ENCODE data around the gene CACNA1I. TPM values are rescaled to one million over a fixed set of nuclear protein-coding genes. Genes with fewer than 3 reads are reported as not detected.

The CACNA1I gene
- total RNA-seq, 1 donor from 2014 or later, result 0.11 TPM

- Mint-ChIP-seq H3K27me3 (ENCODE audit: insufficient read depth, low read depth) (peaks cover 37% of the 10 kb centered on the region), H3K36me3 (no peaks in the 10 kb centered on the region), H3K4me3 (peak overlapping the region; percentile 70), H3K27ac (no peak overlapping the region), H3K4me1 (peaks cover 18% of the 10 kb centered on the region), H3K9me3 (no peaks in the 10 kb centered on the region)
- H3K9me3 ChIP-seq (ENCODE audit: low read depth), result no peaks in the 10 kb centered on the region
- H3K9ac ChIP-seq, result no peak overlapping the region
- peaks cover 14% of the 10 kb centered on the region for H3K4me1 ChIP-seq
- H3K4me3 ChIP-seq, result peak overlapping the region; percentile 30
- H4K20me1 ChIP-seq (ENCODE audit: low read depth), result peaks cover 18% of the 10 kb centered on the region
- peaks cover 62% of the 10 kb centered on the region for H3K27me3 ChIP-seq
- TF ChIP-seq EZH2phosphoT487 (IDR thresholded peaks at IDR 0.05) (no peak), EZH2 (IDR thresholded peaks at IDR 0.05) (no peak)
- TF ChIP-seq, protein P1, sequence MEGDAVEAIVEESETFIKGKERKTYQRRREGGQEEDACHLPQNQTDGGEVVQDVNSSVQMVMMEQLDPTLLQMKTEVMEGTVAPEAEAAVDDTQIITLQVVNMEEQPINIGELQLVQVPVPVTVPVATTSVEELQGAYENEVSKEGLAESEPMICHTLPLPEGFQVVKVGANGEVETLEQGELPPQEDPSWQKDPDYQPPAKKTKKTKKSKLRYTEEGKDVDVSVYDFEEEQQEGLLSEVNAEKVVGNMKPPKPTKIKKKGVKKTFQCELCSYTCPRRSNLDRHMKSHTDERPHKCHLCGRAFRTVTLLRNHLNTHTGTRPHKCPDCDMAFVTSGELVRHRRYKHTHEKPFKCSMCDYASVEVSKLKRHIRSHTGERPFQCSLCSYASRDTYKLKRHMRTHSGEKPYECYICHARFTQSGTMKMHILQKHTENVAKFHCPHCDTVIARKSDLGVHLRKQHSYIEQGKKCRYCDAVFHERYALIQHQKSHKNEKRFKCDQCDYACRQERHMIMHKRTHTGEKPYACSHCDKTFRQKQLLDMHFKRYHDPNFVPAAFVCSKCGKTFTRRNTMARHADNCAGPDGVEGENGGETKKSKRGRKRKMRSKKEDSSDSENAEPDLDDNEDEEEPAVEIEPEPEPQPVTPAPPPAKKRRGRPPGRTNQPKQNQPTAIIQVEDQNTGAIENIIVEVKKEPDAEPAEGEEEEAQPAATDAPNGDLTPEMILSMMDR (IDR thresholded peaks at IDR 0.05), result no peak
- peaks cover 10% of the 10 kb centered on the region for H3F3A ChIP-seq (ENCODE audit: low read depth)
- no peak overlapping the region for H2AFZ ChIP-seq (replicated peaks)
- no peak overlapping the region for H3K27ac ChIP-seq
- H3K79me2 ChIP-seq (ENCODE audit: low read depth), result no peaks in the 10 kb centered on the region
- peak; percentile 92 for DNase-seq (ENCODE audit: low spot score)
- peak overlapping the region; percentile 69 for H3K4me2 ChIP-seq
- no peaks in the 10 kb centered on the region for H3K36me3 ChIP-seq
These were observed 94.1 kb downstream of the CACNA1I start for GRCh38 chr22:39664485-39665200.

- H3F3A ChIP-seq (ENCODE audit: low read depth), result peaks cover 10% of the 10 kb centered on the region
- H3K4me3 ChIP-seq, result no peak overlapping the region
- Mint-ChIP-seq H3K9me3 (no peaks in the 10 kb centered on the region), H3K4me3 (peak overlapping the region; percentile 68), H3K27ac (no peak overlapping the region), H3K27me3 (ENCODE audit: insufficient read depth, low read depth) (peaks cover 34% of the 10 kb centered on the region), H3K4me1 (peaks cover 18% of the 10 kb centered on the region), H3K36me3 (no peaks in the 10 kb centered on the region)
- no peaks in the 10 kb centered on the region for H3K36me3 ChIP-seq
- peaks cover 18% of the 10 kb centered on the region for H4K20me1 ChIP-seq (ENCODE audit: low read depth)
- no peak overlapping the region for H3K27ac ChIP-seq
- peaks cover 56% of the 10 kb centered on the region for H3K27me3 ChIP-seq
- TF ChIP-seq, protein P1 (IDR thresholded peaks at IDR 0.05), result no peak
- TF ChIP-seq EZH2phosphoT487 (IDR thresholded peaks at IDR 0.05) (no peak), EZH2 (IDR thresholded peaks at IDR 0.05) (no peak)
- peak overlapping the region; percentile 69 for H3K4me2 ChIP-seq
- no peak overlapping the region for H2AFZ ChIP-seq (replicated peaks)
- no peaks in the 10 kb centered on the region for H3K9me3 ChIP-seq (ENCODE audit: low read depth)
- H3K79me2 ChIP-seq (ENCODE audit: low read depth), result no peaks in the 10 kb centered on the region
- no peak overlapping the region for H3K9ac ChIP-seq
- peak; percentile 30 for DNase-seq (ENCODE audit: low spot score)
- peaks cover 14% of the 10 kb centered on the region for H3K4me1 ChIP-seq
These were observed 94.7 kb downstream of the CACNA1I start for GRCh38 chr22:39665229-39665628.

DNA sequence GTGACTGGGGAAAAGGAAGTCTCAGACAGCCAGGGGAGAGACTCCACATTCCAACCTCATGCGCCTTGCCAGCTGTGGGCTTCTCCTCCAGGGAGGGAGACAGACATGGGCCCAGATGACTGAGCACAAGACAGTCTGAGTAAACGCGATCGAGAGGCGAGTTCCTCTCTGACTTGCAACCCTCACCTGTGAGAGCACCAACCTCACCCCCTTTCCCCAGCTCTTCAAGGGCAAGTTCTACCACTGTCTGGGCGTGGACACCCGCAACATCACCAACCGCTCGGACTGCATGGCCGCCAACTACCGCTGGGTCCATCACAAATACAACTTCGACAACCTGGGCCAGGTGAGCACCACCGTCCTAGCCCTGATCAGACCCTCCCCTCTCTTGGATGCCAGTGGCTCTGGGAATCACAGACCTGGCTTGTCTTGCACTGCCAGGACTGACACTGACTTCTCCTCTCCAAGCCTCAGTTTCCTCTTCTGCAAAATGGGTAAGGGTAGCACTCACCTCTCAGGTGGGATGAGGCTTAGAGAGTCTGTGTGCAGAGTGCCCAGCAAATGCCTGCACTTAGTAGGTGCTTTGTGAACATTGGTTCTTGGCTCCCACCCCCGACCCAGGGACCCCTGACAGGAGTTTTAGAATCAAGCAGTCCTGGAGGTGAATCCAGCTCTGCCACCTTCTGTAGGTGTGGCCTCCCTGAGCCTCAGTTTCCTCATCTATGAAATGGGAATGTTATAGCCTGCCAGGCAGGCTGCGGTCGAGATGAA lies 95.3 kb downstream of the CACNA1I start:
- peaks cover 10% of the 10 kb centered on the region for H3F3A ChIP-seq (ENCODE audit: low read depth)
- no peak overlapping the region for H3K4me3 ChIP-seq
- no peak for TF ChIP-seq EZH2phosphoT487 (IDR thresholded peaks at IDR 0.05)
- TF ChIP-seq, protein P1 (IDR thresholded peaks at IDR 0.05), result no peak
- TF ChIP-seq EZH2 (IDR thresholded peaks at IDR 0.05), result no peak
- no peak overlapping the region for H3K27ac ChIP-seq
- no peaks in the 10 kb centered on the region for H3K36me3 ChIP-seq
- peaks cover 4% of the 10 kb centered on the region for H3K9me3 Mint-ChIP-seq
- no peaks in the 10 kb centered on the region for H3K36me3 Mint-ChIP-seq
- H3K9ac ChIP-seq, result no peak overlapping the region
- no peaks in the 10 kb centered on the region for H3K79me2 ChIP-seq (ENCODE audit: low read depth)
- peak overlapping the region; percentile 68 for H3K4me3 Mint-ChIP-seq
- H3K27ac Mint-ChIP-seq, result peak overlapping the region; percentile 81
- no peaks in the 10 kb centered on the region for H3K9me3 ChIP-seq (ENCODE audit: low read depth)
- H4K20me1 ChIP-seq (ENCODE audit: low read depth), result peaks cover 18% of the 10 kb centered on the region
- peaks cover 14% of the 10 kb centered on the region for H3K4me1 ChIP-seq
- H3K4me2 ChIP-seq, result no peak overlapping the region
- H3K27me3 ChIP-seq, result peaks cover 49% of the 10 kb centered on the region
- H3K4me1 Mint-ChIP-seq, result peaks cover 18% of the 10 kb centered on the region
- peaks cover 34% of the 10 kb centered on the region for H3K27me3 Mint-ChIP-seq (ENCODE audit: insufficient read depth, low read depth)
- H2AFZ ChIP-seq (replicated peaks), result no peak overlapping the region
- DNase-seq (ENCODE audit: low spot score), result no peak
